ENCODE data around the gene RFC4. TPM values are rescaled to one million over a fixed set of nuclear protein-coding genes. Genes with fewer than 3 reads are reported as not detected.

RFC4 gene
- total and polyA plus RNA-seq, 2 of the 8 experiments (the other 6 are each of a cell fraction or from before 2014, with no cell fraction given), result 21.8 to 86.9 TPM

DNA sequence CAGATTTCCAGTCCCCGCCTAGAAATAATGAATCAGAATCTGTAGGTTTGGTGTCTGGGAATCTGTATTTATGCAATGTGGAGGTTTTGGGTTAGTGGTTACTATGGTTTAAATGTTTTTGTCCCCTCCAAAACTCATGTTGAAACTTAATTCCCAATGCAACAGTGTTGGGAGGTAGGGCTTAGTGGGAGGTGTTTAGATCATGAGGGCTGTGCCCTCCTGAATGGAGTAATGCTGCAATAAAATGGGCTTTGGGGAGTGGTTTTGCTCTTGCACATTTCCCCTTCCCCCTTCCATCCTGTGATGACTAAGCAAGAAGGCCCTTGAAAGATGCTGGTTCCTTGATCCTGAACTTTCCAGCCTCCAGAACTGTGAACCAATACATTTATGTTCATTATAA lies 9.2 kb upstream of the RFC4 start:
- Histone ChIP-seq H3K79me1 (ENCODE audit: low read depth, low read length) (no peaks in the 10 kb centered on the region), H3K27ac (ENCODE audit: low read depth, low read length) (no peak overlapping the region), H4K20me1 (replicated peaks in 1 of 2; ENCODE audit: control insufficient read depth in 1 of 2, insufficient read depth in 2 of 2, low read length in 2 of 2) (no peaks in the 10 kb centered on the region), H2BK5ac (ENCODE audit: low read depth, low read length) (no peak overlapping the region), H2BK12ac (ENCODE audit: low read depth, low read length) (no peak overlapping the region), H3K4ac (replicated peaks; ENCODE audit: insufficient read length, low read depth, low read length) (no peak overlapping the region), H3K4me2 (ENCODE audit: insufficient read depth in 1 of 2, low read depth in 2 of 2, low read length in 2 of 2) (no peak overlapping the region), H2BK20ac (ENCODE audit: low read length) (no peak overlapping the region), H3K9me3 (ENCODE audit: insufficient read depth in 2 of 2, low read depth in 1 of 2, low read length in 1 of 2) (no peaks in the 10 kb centered on the region; a peak in 1 of 4 replicates), H3K23me2 (ENCODE audit: low read depth, low read length) (no peaks in the 10 kb centered on the region), H2AK5ac (ENCODE audit: low read depth, low read length) (no peak overlapping the region), H2BK15ac (ENCODE audit: low read length) (no peak overlapping the region), H3K27me3 (replicated peaks in 1 of 4; ENCODE audit: control insufficient read depth in 3 of 4, extremely low read depth in 1 of 4, insufficient read depth in 3 of 4, low read length in 3 of 4) (no peaks in the 10 kb centered on the region), H3K18ac (ENCODE audit: extremely low read depth, low read length) (no peak overlapping the region), H2BK120ac (replicated peaks; ENCODE audit: low read depth, low read length) (no peak overlapping the region), H3K14ac (ENCODE audit: insufficient read length) (no peak overlapping the region), H3K9ac (replicated peaks in 1 of 4; ENCODE audit: extremely low read depth in 1 of 4, low read depth in 3 of 4, low read length in 3 of 4) (no peak overlapping the region), H4K91ac (replicated peaks; ENCODE audit: insufficient read length, low read length) (no peak overlapping the region), H3K36me3 (ENCODE audit: control insufficient read depth in 2 of 4, insufficient read depth in 4 of 4, low read length in 3 of 4) (no peaks in the 10 kb centered on the region), H4K5ac (ENCODE audit: insufficient read length, low read depth, low read length) (no peak overlapping the region), H3K56ac (replicated peaks; ENCODE audit: insufficient read length, low read depth, low read length) (no peak overlapping the region), H3K4me3 (ENCODE audit: extremely low read depth in 1 of 4, insufficient read depth in 2 of 4, low read depth in 3 of 4, low read length in 4 of 4) (no peak overlapping the region), H3K23ac (ENCODE audit: insufficient read length) (no peak overlapping the region), H2AFZ (ENCODE audit: low read length) (no peak overlapping the region), H4K8ac (ENCODE audit: extremely low read depth, insufficient read depth, low read length) (no peak overlapping the region), H3K79me2 (ENCODE audit: control insufficient read depth in 1 of 2, insufficient read depth in 2 of 2, low read length in 2 of 2) (no peaks in the 10 kb centered on the region), H3K4me1 (replicated peaks in 1 of 4; ENCODE audit: control insufficient read depth in 3 of 4, insufficient read depth in 4 of 4, low read length in 3 of 4) (peaks cover 0 to 4% (median 3%) of the 10 kb centered on the region in 4 experiments; a peak in 3 of 7 replicates)
- no peak for FAIRE-seq
- peak in 1 of 2 experiments; percentile 10 for DNase-seq (ENCODE audit: low read depth in 1 of 2, low spot score in 2 of 2)
- WGBS, 2 experiments (ENCODE audit: extremely low coverage in 1 of 2, insufficient coverage in 1 of 2, insufficient read length in 1 of 2, insufficient replicate concordance in 2 of 2, low coverage in 1 of 2, low lambda C conversion rate in 2 of 2, missing lambda C conversion rate in 1 of 2), result 95% methylated on average over 1 of the region's 1 CpG; no CpG with 5 or more reads in 1 of the 2 experiments
- ChIA-PET POLR2A (ENCODE audit: partially characterized antibody) (interaction anchor here (9.4 kb wide), 1 partner anchor 31 kb away, joined by 77 read pairs; the partner anchor contains the start of gene EIF4A2), CTCF (ENCODE audit: partially characterized antibody) (no interaction called here)
- TF ChIP-seq MAFK (IDR thresholded peaks at IDR 0.05; ENCODE audit: low read depth, low read length) (peak; percentile 57; the same call in 1 of the 2 replicates), TEAD4 (IDR thresholded peaks at IDR 0.05; ENCODE audit: low read depth, low read length) (no peak)

All from H1 (cell line).